Transverse colon (tissue), 4 donors: ENCODE results near the gene ATP6V0C.

Experiments
- CTCF ChIP-seq, 5 experiments: fragments of 200-600 bp in 3 of 5; fragments of 450-650 bp in 2 of 5; sonication (generic) in 3 of 5; IDR thresholded peaks; 1 replicate in 2 of 5; 2 replicates in 3 of 5; pipeline ENCODE4 v1.5.1; 2016 to 2017; ENCODE audit warnings: antibody characterized with exemption in 5 of 5, inconsistent platforms in 3 of 5, mild to moderate bottlenecking in 2 of 5, moderate library complexity in 1 of 5
- EP300 ChIP-seq: sonication (generic); formaldehyde crosslinking; IDR thresholded peaks from one replicate; pipeline ENCODE4 v1.6.1; 2017; ENCODE audit warnings: antibody characterized with exemption, low read depth
- POLR2A ChIP-seq: fragments of 450-650 bp; IDR thresholded peaks from one replicate; pipeline ENCODE4 v1.6.1; 2016; ENCODE audit warnings: antibody characterized with exemption, mild to moderate bottlenecking, moderate library complexity
- POLR2AphosphoS5 ChIP-seq, 3 donors: sonication (generic); formaldehyde crosslinking; IDR thresholded peaks; one replicate each; pipeline ENCODE4 v1.6.1; 2016; ENCODE audit warnings: antibody characterized with exemption in 3 of 3

- TF ChIP-seq CTCF (IDR thresholded peaks at IDR 0.05) = no peak
- no peak for TF ChIP-seq EP300
- TF ChIP-seq POLR2A = no peak
- no peak for TF ChIP-seq POLR2AphosphoS5 (IDR thresholded peaks at IDR 0.05)
Observed at GRCh38 chr16:2472885-2473445, 40.8 kb upstream of the ATP6V0C start.
